SK-N-SH (cell line): ENCODE data around the gene ASIC2. TPM values are rescaled to one million over a fixed set of nuclear protein-coding genes. Genes with fewer than 3 reads are reported as not detected.

Experiments used
- CTCF ChIA-PET: fragments of 300-600, 350-600 bp; formaldehyde crosslinking; extraction: SDS; loops from one replicate; lab custom pipeline; 2021; lab: Yijun Ruan, JAX
- POLR2A ChIA-PET: fragments of 350-600 bp; sonication (Branson Sonifier 250); formaldehyde crosslinking; extraction: SDS; loops from one replicate; lab custom pipeline; 2020; ENCODE audit warnings: antibody characterized with exemption, inconsistent platforms; lab: Yijun Ruan, JAX
- DNase-seq: peaks from one replicate; pipeline ENCODE4 v3.0.0; 2012
- H2AFZ ChIP-seq: fragments of 200-600 bp; sonication (generic); 2 replicates; pipeline ENCODE4 v1.8.1; 2016; ENCODE audit warnings: antibody characterized with exemption, mild to moderate bottlenecking, low read depth
- H3F3A ChIP-seq: fragments of 200-600 bp; sonication (generic); replicated peaks from 2 replicates; pipeline ENCODE3; 2016; ENCODE audit warnings: antibody characterized with exemption, mild to moderate bottlenecking; ENCODE audit not compliant: insufficient read depth
- H3K27ac ChIP-seq, 2 experiments: fragments of 200-500 bp in 1 of 2; fragments of 200-600 bp in 1 of 2; sonication (Bioruptor generic) in 1 of 2; sonication (generic), shearing (Covaris generic) in 1 of 2; 2 replicates each; pipeline versions ENCODE4 v1.5.1 to v1.6.1; 2014 to 2016; ENCODE audit warnings: low read depth in 2 of 2, inconsistent platforms in 1 of 2, low read length in 1 of 2, mild to moderate bottlenecking in 1 of 2, mixed read lengths in 1 of 2
- H3K27me3 ChIP-seq: fragments of 200-600 bp; sonication (generic), shearing (Covaris generic); 2 replicates; pipeline ENCODE4 v1.6.1; 2016; ENCODE audit warnings: mixed run types; ENCODE audit not compliant: insufficient read depth
- H3K36me3 ChIP-seq, 2 experiments: fragments of 200-500 bp in 1 of 2; fragments of 200-600 bp in 1 of 2; sonication (Bioruptor generic) in 1 of 2; sonication (generic) in 1 of 2; replicated peaks in 1 of 2; 2 replicates each; pipeline versions ENCODE3 to v1.5.1; 2014 to 2016; ENCODE audit warnings: low read length in 1 of 2, mild to moderate bottlenecking in 1 of 2; ENCODE audit not compliant: insufficient read depth in 2 of 2, control insufficient read depth in 1 of 2
- H3K4me1 ChIP-seq, 2 experiments: fragments of 200-500 bp in 1 of 2; fragments of 200-600 bp in 1 of 2; sonication (Bioruptor generic) in 1 of 2; sonication (generic), shearing (Covaris generic) in 1 of 2; 2 replicates each; pipeline versions ENCODE4 v1.5.1 to v1.6.1; 2014 to 2016; ENCODE audit warnings: low read depth in 1 of 2, low read length in 1 of 2, mixed run types in 1 of 2; ENCODE audit not compliant: insufficient read depth in 2 of 2, control insufficient read depth in 1 of 2
- H3K4me2 ChIP-seq: fragments of 200-600 bp; sonication (generic), shearing (Covaris generic); 2 replicates; pipeline ENCODE4 v1.6.1; 2017; ENCODE audit warnings: mixed run types
- H3K4me3 ChIP-seq, 2 experiments: fragments of 200-500 bp in 1 of 2; fragments of 200-600 bp in 1 of 2; sonication (Bioruptor generic) in 1 of 2; sonication (generic), shearing (Covaris generic) in 1 of 2; 2 replicates each; pipeline versions ENCODE4 v1.5.1 to v1.8.1; 2014 to 2016; ENCODE audit warnings: low read depth in 2 of 2, inconsistent platforms in 1 of 2, low read length in 1 of 2, mild to moderate bottlenecking in 1 of 2, mixed read lengths in 1 of 2, moderate library complexity in 1 of 2
- H3K79me2 ChIP-seq: fragments of 200-600 bp; sonication (generic); 2 replicates; pipeline ENCODE4 v1.8.1; 2017; ENCODE audit warnings: mild to moderate bottlenecking; ENCODE audit not compliant: insufficient read depth
- H3K9ac ChIP-seq: fragments of 200-600 bp; sonication (generic); 2 replicates; pipeline ENCODE4 v1.6.1; 2017; ENCODE audit warnings: mixed run types
- H3K9me2 ChIP-seq: fragments of 200-600 bp; sonication (generic); 2 replicates; pipeline ENCODE4 v1.6.1; 2017; ENCODE audit warnings: mixed run types
- H3K9me3 ChIP-seq: fragments of 200-600 bp; sonication (generic); 2 replicates; pipeline ENCODE4 v1.6.1; 2017; ENCODE audit warnings: mixed run types, mild to moderate bottlenecking, moderate library complexity
- H4K20me1 ChIP-seq: fragments of 200-600 bp; sonication (generic); 2 replicates; pipeline ENCODE4 v1.6.1; 2017; ENCODE audit warnings: mild to moderate bottlenecking, mixed run types; ENCODE audit not compliant: insufficient read depth
- ELF1 ChIP-seq: IDR thresholded peaks from 2 replicates; pipeline ENCODE4 v1.4.0; 2012
- FOXJ3 ChIP-seq: sonication (generic); formaldehyde crosslinking; IDR thresholded peaks from 2 replicates; pipeline ENCODE4 v1.5.1; 2020; ENCODE audit warnings: mild to moderate bottlenecking, missing genetic modification reagents
- IRF3 ChIP-seq: fragments of 150-350 bp; IDR thresholded peaks from 2 replicates; pipeline ENCODE4 v1.6.1; 2016; ENCODE audit warnings: mild to moderate bottlenecking, low read depth, low read length
- MAX ChIP-seq: IDR thresholded peaks from 2 replicates; pipeline ENCODE4 v1.4.0; 2012; ENCODE audit warnings: low read depth
- RCOR1 ChIP-seq: fragments of 150-350 bp; IDR thresholded peaks from 2 replicates; pipeline ENCODE4 v1.6.1; 2017; ENCODE audit warnings: antibody characterized with exemption, low read length
- REST ChIP-seq: IDR thresholded peaks from 2 replicates; pipeline ENCODE4 v1.6.1; 2012; ENCODE audit warnings: mild to moderate bottlenecking, low read depth, low read length, moderate library complexity
- RXRA ChIP-seq: IDR thresholded peaks from 2 replicates; pipeline ENCODE4 v1.4.0; 2012; ENCODE audit warnings: low read depth, mild to moderate bottlenecking, borderline replicate concordance
- TCF12 ChIP-seq: IDR thresholded peaks from 2 replicates; pipeline ENCODE4 v1.4.0; 2012
- TEAD4 ChIP-seq: IDR thresholded peaks from 2 replicates; pipeline ENCODE4 v1.4.0; 2012; ENCODE audit warnings: mild to moderate bottlenecking, borderline replicate concordance; ENCODE audit not compliant: insufficient read depth
- USF1 ChIP-seq: IDR thresholded peaks from 2 replicates; pipeline ENCODE4 v1.4.0; 2012; ENCODE audit warnings: low read depth, borderline replicate concordance
- YY1 ChIP-seq: IDR thresholded peaks from 2 replicates; pipeline ENCODE4 v1.4.0; 2012; ENCODE audit warnings: low read depth, mild to moderate bottlenecking
- ZBTB33 ChIP-seq: IDR thresholded peaks from 2 replicates; pipeline ENCODE4 v1.4.0; 2012; ENCODE audit warnings: low read depth, borderline replicate concordance
- WGBS: methylation state at CpG from one replicate; pipeline ENCODE4 v1.1.6; 2017; ENCODE audit warnings: low lambda C conversion rate; 5-methylcytosine and 5-hydroxymethylcytosine counted together
- polyA plus RNA-seq, 3 experiments: library from polyadenylated mRNA; depleted of rRNA; stranded (reverse); fragments of >200 nt; gene quantifications; 2 replicates each; pipeline ENCODE4 v1.2.3, GENCODE V29; 2012

The ASIC2 gene
- polyA plus RNA-seq, 1 of the 3 experiments (the other 2 are of a cell fraction) = 0.08 TPM

GRCh38 chr17:32980230-32980629 is 312.9 kb downstream of the ASIC2 start:
- Histone ChIP-seq H3K4me1 (no peaks in the 10 kb centered on the region), H3K27me3 (no peaks in the 10 kb centered on the region), H3K9ac (no peak overlapping the region), H4K20me1 (no peaks in the 10 kb centered on the region), H3K4me2 (no peak overlapping the region)
- TF ChIP-seq REST (no peak), RCOR1 (no peak), MAX (no peak), ZBTB33 (no peak), TEAD4 (no peak), ELF1 (no peak), USF1 (no peak), YY1 (no peak), IRF3 (no peak), TCF12 (no peak), FOXJ3 (CRISPR knock-in tag) (no peak), RXRA (no peak)
- TF ChIP-seq, all 33 proteins: peak for 0
- DNase-seq = no peak
- CTCF ChIA-PET = interaction anchor here (1.1 to 2.5 kb wide), 2 partner anchors 18 to 44 kb away, joined by 3 to 7 read pairs; no protein-coding TSS in a partner anchor
- Histone ChIP-seq H3F3A (no peaks in the 10 kb centered on the region), H3K27ac (no peak overlapping the region), H3K4me3 (no peak overlapping the region), H3K36me3 (no peaks in the 10 kb centered on the region), H3K9me2 (no peaks in the 10 kb centered on the region), H2AFZ (no peak overlapping the region), H3K79me2 (no peaks in the 10 kb centered on the region), H3K9me3 (no peaks in the 10 kb centered on the region)
- POLR2A ChIA-PET = no interaction called here
- WGBS = 6% methylated on average over 2 of the region's 2 CpGs
